Neuron (in vitro differentiated cells): Measurements from ENCODE around the gene WDR72.
"Not testable (repeated sequence)": the region's sequence is repeated elsewhere in the genome, so short reads cannot be mapped to it uniquely, and the experiment has no call there.

ENCODE experiments used
- H2AFZ ChIP-seq: one replicate; pipeline ENCODE4 v1.6.1; 2013; ENCODE audit warnings: low read depth, mild to moderate bottlenecking, inconsistent platforms, low read length, moderate library complexity
- H3K27me3 ChIP-seq: one replicate; pipeline ENCODE4 v1.6.1; 2013; ENCODE audit warnings: low read length; ENCODE audit not compliant: insufficient read depth
- H3K36me3 ChIP-seq: one replicate; pipeline ENCODE4 v1.6.1; 2013; ENCODE audit warnings: low read length; ENCODE audit not compliant: insufficient read depth
- H3K4me1 ChIP-seq: one replicate; pipeline ENCODE4 v1.6.1; 2013; ENCODE audit warnings: low read length; ENCODE audit not compliant: insufficient read depth
- H3K4me3 ChIP-seq: 2 replicates; pipeline ENCODE4 v1.5.1; 2013; ENCODE audit warnings: mild to moderate bottlenecking, low read length, moderate library complexity
- H3K9me3 ChIP-seq: one replicate; pipeline ENCODE4 v1.6.1; 2013; ENCODE audit warnings: low read length

Gene WDR72

DNA sequence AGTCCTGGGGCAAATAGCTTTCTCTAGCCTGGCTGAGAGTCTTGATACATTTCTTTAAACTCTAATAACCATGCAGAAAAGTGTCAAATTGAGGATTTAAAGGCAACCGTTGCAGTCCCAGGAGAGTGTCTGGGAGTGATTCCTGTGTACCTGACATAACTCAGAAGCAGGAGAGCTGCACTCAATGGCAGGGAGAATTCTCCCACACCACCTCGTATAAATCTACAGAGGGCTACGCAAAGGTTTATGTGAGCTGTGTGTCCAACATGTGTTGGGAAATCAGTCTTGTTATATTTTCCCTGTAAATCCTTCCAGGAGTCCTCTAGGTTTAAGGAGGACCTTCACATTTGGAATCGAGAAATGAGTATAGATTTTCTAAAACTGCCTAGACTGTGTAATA, 192.6 kb downstream of the WDR72 start:
- Histone ChIP-seq H3K27me3 (peaks cover 6% of the 10 kb centered on the region), H3K36me3 (no peaks in the 10 kb centered on the region), H2AFZ (no peak overlapping the region), H3K9me3 (no peaks in the 10 kb centered on the region), H3K4me3 (no peak overlapping the region), H3K4me1 (no peaks in the 10 kb centered on the region)

DNA sequence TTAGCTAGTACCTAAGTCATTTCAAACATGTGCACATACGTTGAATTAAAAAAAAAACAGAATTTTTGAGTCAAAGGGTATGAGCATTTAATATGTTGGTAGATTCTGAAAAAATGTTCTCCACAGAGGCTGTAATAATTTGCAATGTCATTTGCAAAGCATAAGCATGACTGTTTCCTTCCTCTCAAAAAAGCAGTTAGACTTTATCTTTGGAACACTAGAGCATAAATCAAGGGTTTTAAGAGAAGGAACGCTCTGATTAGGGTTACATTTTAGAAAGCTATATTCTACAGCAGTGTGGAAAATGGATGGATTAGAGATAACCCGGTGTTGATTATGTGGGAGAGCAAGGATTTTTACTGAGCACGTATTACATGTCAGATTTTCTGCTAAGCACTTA, 193.7 kb downstream of the WDR72 start:
- H3K4me1 ChIP-seq: peaks cover 3% of the 10 kb centered on the region
- no peak overlapping the region for H2AFZ ChIP-seq
- H3K9me3 ChIP-seq: no peaks in the 10 kb centered on the region
- H3K4me3 ChIP-seq: no peak overlapping the region
- no peaks in the 10 kb centered on the region for H3K36me3 ChIP-seq
- H3K27me3 ChIP-seq: peaks cover 16% of the 10 kb centered on the region

DNA sequence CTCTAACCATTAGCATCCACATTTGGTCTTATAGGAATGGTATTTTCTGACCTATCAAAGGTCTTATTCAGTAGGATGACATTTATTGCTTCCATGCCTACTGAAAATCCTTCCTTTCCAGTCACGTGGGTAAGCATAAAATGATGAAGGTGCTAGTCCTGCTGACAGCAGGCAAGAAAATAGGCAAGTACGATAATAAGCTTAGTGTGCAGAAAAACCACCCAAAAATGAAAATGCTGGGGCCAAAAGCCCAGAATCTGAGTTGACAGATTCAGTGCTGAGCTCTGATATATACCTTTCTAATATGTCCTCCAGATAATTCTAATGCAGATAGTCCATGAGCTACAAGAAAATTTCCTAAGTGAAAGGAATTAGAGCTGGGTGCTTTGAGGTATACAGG, 194.8 kb downstream of the WDR72 start:
- Histone ChIP-seq H3K27me3 (peaks cover 24% of the 10 kb centered on the region), H3K36me3 (no peaks in the 10 kb centered on the region)

DNA sequence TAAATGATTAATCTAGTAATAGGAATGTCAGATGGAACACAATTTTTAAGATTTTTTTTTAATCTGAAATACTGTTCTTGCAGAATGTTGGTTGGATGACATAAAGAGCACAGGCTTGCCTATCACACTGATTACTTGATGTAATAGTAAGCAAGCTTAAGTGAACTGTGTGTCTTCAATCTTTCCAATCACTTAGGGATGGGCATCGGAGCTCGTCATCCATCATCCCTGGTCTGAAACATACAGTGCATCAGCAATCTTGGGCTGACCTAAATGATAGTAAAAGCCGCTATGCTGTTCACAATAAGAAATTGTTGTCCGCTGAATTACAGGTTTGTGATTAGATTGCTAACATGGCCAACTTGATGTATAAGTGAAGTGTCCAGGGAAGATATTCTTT, 195.8 kb downstream of the WDR72 start:
- Histone ChIP-seq H3K9me3 (no peaks in the 10 kb centered on the region), H3K27me3 (peaks cover 24% of the 10 kb centered on the region), H3K4me1 (peaks cover 23% of the 10 kb centered on the region), H2AFZ (no peak overlapping the region), H3K4me3 (no peak overlapping the region), H3K36me3 (no peaks in the 10 kb centered on the region)

More for the DNA sequence above, 194.8 kb downstream of the WDR72 start:
- Histone ChIP-seq H3K4me1 (peaks cover 13% of the 10 kb centered on the region), H3K9me3 (no peaks in the 10 kb centered on the region), H3K4me3 (no peak overlapping the region), H2AFZ (no peak overlapping the region)

DNA sequence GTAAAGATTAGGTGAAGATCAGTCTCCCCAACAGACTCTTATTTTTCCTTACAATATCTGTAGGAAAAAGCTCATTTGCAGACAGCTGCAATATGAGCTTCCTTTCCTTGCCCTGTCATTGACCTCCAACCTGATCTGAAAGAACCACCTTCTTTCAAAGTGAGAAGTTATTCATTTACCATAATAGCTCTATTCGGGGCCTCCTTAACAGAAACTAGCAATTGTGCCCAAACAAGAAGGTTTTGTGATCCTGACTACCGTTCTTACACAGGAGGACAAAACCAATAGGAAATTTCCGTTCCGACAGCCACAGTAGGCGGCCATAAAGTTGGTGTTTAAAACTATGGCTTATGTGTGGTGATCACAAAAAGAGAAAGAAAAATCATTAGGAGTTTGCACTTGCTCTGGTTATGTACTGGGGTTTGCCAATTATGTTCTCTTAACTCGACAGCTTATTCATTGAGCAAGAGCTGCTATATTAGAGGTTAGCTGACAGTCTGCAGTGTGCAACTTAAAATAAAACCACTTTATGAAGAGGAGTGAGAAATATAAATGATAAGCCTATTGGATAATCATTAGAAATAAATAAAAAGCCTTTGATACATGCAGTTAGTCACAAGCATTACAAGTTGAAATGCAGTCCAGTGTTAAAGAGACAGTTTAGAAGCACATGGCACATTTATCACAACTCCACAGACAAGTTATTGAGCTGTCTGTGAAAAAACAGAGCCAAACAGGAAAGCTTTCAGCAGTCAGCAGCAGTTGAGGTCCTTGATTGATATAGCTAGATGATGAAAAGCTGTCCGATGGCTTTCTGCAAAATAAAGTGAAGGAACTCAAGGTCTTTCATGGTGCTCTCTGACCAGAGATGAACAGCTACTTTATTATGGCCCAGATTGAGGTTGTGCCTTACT, 199.8 kb downstream of the WDR72 start:
- no peak overlapping the region for H3K4me3 ChIP-seq
- no peaks in the 10 kb centered on the region for H3K9me3 ChIP-seq
- H2AFZ ChIP-seq: no peak overlapping the region
- H3K36me3 ChIP-seq: no peaks in the 10 kb centered on the region
- peaks cover 24% of the 10 kb centered on the region for H3K27me3 ChIP-seq
- peaks cover 23% of the 10 kb centered on the region for H3K4me1 ChIP-seq

DNA sequence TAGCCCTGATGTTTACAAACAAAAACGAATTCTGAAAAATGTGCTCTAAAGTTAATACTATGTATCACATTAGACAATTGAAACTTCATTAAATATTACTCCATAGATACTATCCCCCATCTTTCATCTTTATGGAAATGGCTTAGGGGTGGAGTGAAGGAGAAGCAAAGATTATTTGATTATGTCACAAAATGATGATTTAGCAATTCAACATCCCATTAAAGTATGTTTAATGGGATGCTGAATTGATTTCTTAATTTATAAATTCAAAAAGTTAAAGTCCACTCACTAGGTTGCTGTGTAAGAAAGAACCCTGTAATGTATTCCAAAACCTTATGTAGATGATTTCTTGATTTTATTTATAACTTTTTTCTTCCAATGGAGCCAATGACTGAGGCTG, 201.1 kb downstream of the WDR72 start:
- Histone ChIP-seq H3K9me3 (no peaks in the 10 kb centered on the region), H3K4me3 (no peak overlapping the region), H3K36me3 (no peaks in the 10 kb centered on the region), H3K27me3 (peaks cover 24% of the 10 kb centered on the region), H3K4me1 (peaks cover 23% of the 10 kb centered on the region), H2AFZ (no peak overlapping the region)

DNA sequence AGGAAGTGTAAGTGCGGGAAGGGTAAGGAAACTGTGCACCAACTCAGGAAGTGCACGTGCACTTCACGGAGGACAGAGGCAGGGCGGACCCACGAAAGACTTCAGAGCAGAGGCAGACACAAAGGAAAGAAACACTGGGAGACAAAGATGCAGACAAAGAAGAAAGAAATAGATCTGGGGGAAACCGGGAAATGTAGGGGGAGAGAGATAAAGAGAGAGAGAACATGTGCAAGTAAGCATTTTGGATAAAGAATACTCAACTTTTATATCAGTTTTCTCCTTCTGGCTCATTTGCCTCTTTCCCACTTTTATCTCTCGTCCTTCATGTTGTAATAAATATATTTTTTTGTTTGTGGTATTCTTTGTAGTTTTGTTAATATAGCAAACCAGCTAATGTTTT, 204.2 kb downstream of the WDR72 start:
- no peaks in the 10 kb centered on the region for H3K36me3 ChIP-seq
- H3K9me3 ChIP-seq: no peaks in the 10 kb centered on the region
- H3K4me1 ChIP-seq: peaks cover 20% of the 10 kb centered on the region
- peaks cover 3% of the 10 kb centered on the region for H3K27me3 ChIP-seq
- no peak overlapping the region for H2AFZ ChIP-seq
- H3K4me3 ChIP-seq: no peak overlapping the region

DNA sequence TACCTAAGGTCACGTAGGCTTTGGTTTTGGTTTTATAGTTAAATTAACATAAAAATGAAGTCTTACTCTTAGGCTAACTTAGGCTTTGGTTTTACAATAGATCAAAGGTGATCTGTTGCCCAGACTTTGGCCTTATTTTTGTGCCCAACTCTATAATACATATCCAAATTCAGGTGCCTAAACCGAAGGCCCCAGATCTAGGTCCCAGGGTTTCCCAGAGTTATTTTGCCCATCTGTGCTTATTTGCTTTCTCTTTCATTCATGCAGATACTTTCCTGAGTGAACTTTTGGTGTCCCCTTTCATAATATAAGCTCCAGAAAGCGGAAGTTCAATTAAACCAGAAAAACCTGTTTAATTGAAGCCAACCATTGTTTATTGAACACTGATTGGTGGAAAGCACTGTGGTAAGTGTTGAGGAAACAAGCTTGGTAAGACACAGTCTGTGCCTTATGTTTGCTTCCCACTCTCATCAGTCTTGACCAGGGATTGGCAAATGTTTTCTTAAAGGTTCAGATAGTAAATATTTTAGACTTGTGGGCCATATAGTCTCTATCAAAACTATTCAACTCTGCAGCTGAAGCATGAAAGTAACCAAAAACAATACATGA, 209.7 kb downstream of the WDR72 start:
- no peaks in the 10 kb centered on the region for H3K9me3 ChIP-seq
- no peaks in the 10 kb centered on the region for H3K27me3 ChIP-seq
- no peak overlapping the region for H3K4me3 ChIP-seq
- H3K36me3 ChIP-seq: no peaks in the 10 kb centered on the region
- H2AFZ ChIP-seq: no peak overlapping the region
- peaks cover 5% of the 10 kb centered on the region for H3K4me1 ChIP-seq

DNA sequence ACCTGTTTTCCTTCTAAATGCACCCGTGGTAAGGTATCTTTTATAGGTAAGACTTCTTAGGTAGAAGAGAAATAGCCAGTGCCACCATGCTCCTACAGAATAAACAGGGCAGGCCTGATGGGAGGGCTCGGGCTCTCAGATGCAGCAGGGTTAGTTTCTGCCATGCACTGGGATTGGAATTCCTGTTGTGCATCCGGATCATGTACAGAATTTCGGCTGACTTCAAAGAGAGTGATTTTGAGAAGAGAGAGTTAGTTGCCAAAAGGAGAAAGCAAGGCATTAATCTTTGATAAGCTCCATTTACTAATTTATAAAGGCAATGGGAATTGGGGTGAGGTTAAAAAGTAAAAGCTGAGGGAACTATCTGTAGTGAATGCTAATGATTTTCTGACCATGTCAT, 211.2 kb downstream of the WDR72 start:
- H3K9me3 ChIP-seq: no peaks in the 10 kb centered on the region
- H3K36me3 ChIP-seq: no peaks in the 10 kb centered on the region
- peaks cover 4% of the 10 kb centered on the region for H3K4me1 ChIP-seq
- no peak overlapping the region for H2AFZ ChIP-seq
- H3K4me3 ChIP-seq: no peak overlapping the region
- H3K27me3 ChIP-seq: no peaks in the 10 kb centered on the region

DNA sequence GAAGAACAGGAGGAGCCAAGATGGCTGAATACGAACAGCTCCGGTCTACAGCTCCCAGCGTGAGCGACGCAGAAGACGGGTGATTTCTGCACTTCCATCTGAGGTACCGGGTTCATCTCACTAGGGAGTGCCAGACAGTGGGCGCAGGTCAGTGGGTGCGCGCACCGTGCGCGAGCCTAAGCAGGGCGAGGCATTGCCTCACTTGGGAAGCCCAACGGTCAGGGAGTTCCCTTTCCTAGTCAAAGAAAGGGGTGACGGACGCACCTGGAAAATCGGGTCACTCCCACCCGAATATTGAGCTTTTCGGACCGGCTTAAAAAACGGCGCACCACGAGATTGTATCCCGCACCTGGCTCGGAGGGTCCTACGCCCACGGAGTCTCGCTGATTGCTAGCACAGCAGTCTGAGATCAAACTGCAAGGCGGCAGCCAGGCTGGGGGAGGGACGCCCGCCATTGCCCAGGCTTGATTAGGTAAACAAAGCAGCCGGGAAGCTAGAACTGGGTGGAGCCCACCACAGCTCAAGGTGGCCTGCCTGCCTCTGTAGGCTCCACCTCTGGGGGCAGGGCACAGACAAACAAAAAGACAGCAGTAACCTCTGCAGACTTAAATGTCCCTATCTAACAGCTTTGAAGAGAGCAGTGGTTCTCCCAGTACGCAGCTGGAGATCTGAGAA, 218.7 kb downstream of the WDR72 start:
- not testable (repeated sequence) for H3K4me1 ChIP-seq, H2AFZ ChIP-seq, H3K4me3 ChIP-seq, H3K9me3 ChIP-seq, H3K36me3 ChIP-seq, H3K27me3 ChIP-seq

DNA sequence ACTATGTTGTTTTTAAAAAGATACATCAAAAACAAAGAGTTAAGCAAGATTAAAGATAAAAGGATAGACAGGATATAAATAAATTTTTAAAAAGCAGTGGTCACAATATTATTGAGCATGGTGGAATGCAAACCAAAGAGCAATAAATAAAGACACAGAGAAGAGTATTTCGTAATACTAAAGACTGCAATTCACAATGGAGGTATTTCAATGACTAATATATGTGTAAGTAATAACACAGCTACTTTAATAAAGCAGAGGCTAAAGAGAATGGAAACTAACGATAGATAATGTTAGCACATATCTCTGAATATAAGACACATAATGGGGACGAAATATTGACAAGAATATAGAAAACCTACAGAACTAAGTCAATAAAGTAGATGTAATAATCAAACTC, 219.6 kb downstream of the WDR72 start:
- Histone ChIP-seq H3K36me3 (no peaks in the 10 kb centered on the region), H2AFZ (no peak overlapping the region), H3K27me3 (no peaks in the 10 kb centered on the region), H3K9me3 (no peaks in the 10 kb centered on the region), H3K4me1 (no peaks in the 10 kb centered on the region), H3K4me3 (no peak overlapping the region)

DNA sequence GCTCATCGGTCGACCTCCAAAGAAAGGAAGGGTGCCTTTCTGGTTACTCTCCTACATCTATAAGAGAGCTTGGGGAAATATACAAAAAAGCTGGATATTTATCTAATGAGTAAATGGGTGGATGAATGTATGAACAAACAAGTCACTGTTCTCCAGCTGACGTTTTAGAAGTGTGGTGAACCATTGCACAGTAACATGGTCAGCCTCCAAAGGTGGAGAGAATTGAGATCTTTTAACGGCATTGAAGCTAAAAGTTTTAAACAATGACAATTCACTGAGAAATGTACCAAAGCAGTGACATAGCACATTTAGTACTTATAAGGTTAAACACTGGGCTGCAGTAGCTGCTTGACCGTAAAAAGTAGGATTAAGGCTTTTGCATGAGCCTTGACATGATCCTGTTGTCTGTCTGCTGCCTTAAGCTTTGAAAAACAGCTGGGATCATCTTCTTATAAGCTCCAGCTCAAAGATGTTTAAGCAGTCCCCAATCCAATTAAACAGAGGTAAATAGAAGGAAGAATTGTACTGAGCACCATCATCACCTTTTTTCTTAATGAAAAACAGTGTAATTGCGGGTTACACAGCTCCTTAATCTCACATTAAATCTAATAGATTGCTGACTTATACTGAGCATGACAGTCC, 222.9 kb downstream of the WDR72 start:
- Histone ChIP-seq H3K9me3 (no peaks in the 10 kb centered on the region), H3K36me3 (no peaks in the 10 kb centered on the region), H3K4me1 (no peaks in the 10 kb centered on the region), H2AFZ (no peak overlapping the region), H3K27me3 (no peaks in the 10 kb centered on the region), H3K4me3 (no peak overlapping the region)

DNA sequence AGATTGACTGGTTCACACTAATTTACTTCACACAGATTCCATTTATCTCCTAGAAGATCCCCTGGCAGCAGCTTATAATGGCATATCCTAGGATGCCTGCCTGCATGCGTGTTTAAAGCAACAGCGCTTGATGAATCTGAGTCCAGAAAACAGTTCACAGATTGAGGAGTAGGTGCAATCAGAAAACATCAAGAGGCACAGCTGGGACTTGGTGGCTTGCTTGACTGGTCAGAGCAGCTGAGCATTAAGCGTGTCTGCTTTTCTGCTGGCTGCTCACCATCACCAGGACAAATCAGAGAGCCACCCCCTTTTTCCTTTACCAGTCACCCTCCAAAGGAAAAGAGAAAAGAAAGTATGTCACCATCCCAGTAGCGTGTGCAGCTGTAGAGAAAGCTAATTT, 223.6 kb downstream of the WDR72 start:
- Histone ChIP-seq H3K4me3 (no peak overlapping the region), H2AFZ (no peak overlapping the region), H3K27me3 (no peaks in the 10 kb centered on the region), H3K9me3 (no peaks in the 10 kb centered on the region), H3K4me1 (no peaks in the 10 kb centered on the region), H3K36me3 (no peaks in the 10 kb centered on the region)
